ENCODE data around the gene CFAP57.

Gene CFAP57

GRCh38 chr1:43129426-43129825 lies 42.7 kb upstream of the CFAP57 start:
- H3K27ac ChIP-seq (ENCODE audit: low read depth, low read length): no peak overlapping the region
- H3F3A ChIP-seq (ENCODE audit: insufficient read depth): no peaks in the 10 kb centered on the region
- TF ChIP-seq CTCF (IDR thresholded peaks at IDR 0.05; ENCODE audit: insufficient read depth, low read length, poor library complexity, severe bottlenecking) (no peak), EZH2phosphoT487 (conservative IDR thresholded peaks at IDR 0.05; ENCODE audit: low read length) (no peak)
- H2AFZ ChIP-seq (ENCODE audit: low read depth, low read length, severe bottlenecking): no peak overlapping the region
- H4K20me1 ChIP-seq (ENCODE audit: low read depth, low read length): no peaks in the 10 kb centered on the region
- no peaks in the 10 kb centered on the region for H3K9me2 ChIP-seq (replicated peaks; ENCODE audit: insufficient read depth, low read length)
- H3K9ac ChIP-seq (ENCODE audit: low read length): no peak overlapping the region
- no peaks in the 10 kb centered on the region for H3K27me3 ChIP-seq (ENCODE audit: low read length)
- H3K36me3 ChIP-seq (ENCODE audit: low read length): no peaks in the 10 kb centered on the region
- no peak overlapping the region for H3K4me2 ChIP-seq (ENCODE audit: low read depth, low read length, poor library complexity, severe bottlenecking)
- H3K79me2 ChIP-seq (ENCODE audit: insufficient read depth, low read length): no peaks in the 10 kb centered on the region
- H3K4me3 ChIP-seq (ENCODE audit: insufficient read depth, low read length, poor library complexity, severe bottlenecking): no peak overlapping the region
- H3K9me3 ChIP-seq (ENCODE audit: insufficient read depth, low read length): no peaks in the 10 kb centered on the region

- no peaks in the 10 kb centered on the region for H3F3A ChIP-seq (ENCODE audit: insufficient read depth)
- no peak overlapping the region for H3K9ac ChIP-seq (ENCODE audit: low read length)
- H2AFZ ChIP-seq (ENCODE audit: low read depth, low read length, severe bottlenecking): no peak overlapping the region
- H3K4me3 ChIP-seq (ENCODE audit: insufficient read depth, low read length, poor library complexity, severe bottlenecking): no peak overlapping the region
- H3K9me2 ChIP-seq (replicated peaks; ENCODE audit: insufficient read depth, low read length): no peaks in the 10 kb centered on the region
- H3K27me3 ChIP-seq (ENCODE audit: low read length): no peaks in the 10 kb centered on the region
- no peaks in the 10 kb centered on the region for H3K36me3 ChIP-seq (ENCODE audit: low read length)
- no peak overlapping the region for H3K27ac ChIP-seq (ENCODE audit: low read depth, low read length)
- TF ChIP-seq EZH2phosphoT487 (conservative IDR thresholded peaks at IDR 0.05; ENCODE audit: low read length) (no peak), CTCF (IDR thresholded peaks at IDR 0.05; ENCODE audit: insufficient read depth, low read length, poor library complexity, severe bottlenecking) (no peak)
- H3K4me2 ChIP-seq (ENCODE audit: low read depth, low read length, poor library complexity, severe bottlenecking): no peak overlapping the region
- no peaks in the 10 kb centered on the region for H3K79me2 ChIP-seq (ENCODE audit: insufficient read depth, low read length)
- no peaks in the 10 kb centered on the region for H4K20me1 ChIP-seq (ENCODE audit: low read depth, low read length)
- H3K9me3 ChIP-seq (ENCODE audit: insufficient read depth, low read length): no peaks in the 10 kb centered on the region
These were observed 38.1 kb upstream of the CFAP57 start for GRCh38 chr1:43134068-43134467.

GRCh38 chr1:43134640-43135039 lies 37.5 kb upstream of the CFAP57 start:
- no peak overlapping the region for H2AFZ ChIP-seq (ENCODE audit: low read depth, low read length, severe bottlenecking)
- H3K27me3 ChIP-seq (ENCODE audit: low read length): no peaks in the 10 kb centered on the region
- no peaks in the 10 kb centered on the region for H4K20me1 ChIP-seq (ENCODE audit: low read depth, low read length)
- H3K36me3 ChIP-seq (ENCODE audit: low read length): no peaks in the 10 kb centered on the region
- no peak overlapping the region for H3K4me2 ChIP-seq (ENCODE audit: low read depth, low read length, poor library complexity, severe bottlenecking)
- H3K27ac ChIP-seq (ENCODE audit: low read depth, low read length): no peak overlapping the region
- TF ChIP-seq CTCF (IDR thresholded peaks at IDR 0.05; ENCODE audit: insufficient read depth, low read length, poor library complexity, severe bottlenecking) (no peak), EZH2phosphoT487 (conservative IDR thresholded peaks at IDR 0.05; ENCODE audit: low read length) (no peak)
- H3K9me3 ChIP-seq (ENCODE audit: insufficient read depth, low read length): peaks cover under 1% of the 10 kb centered on the region; the same call in 1 of the 2 replicates
- no peaks in the 10 kb centered on the region for H3K79me2 ChIP-seq (ENCODE audit: insufficient read depth, low read length)
- no peaks in the 10 kb centered on the region for H3K9me2 ChIP-seq (replicated peaks; ENCODE audit: insufficient read depth, low read length)
- H3K9ac ChIP-seq (ENCODE audit: low read length): no peak overlapping the region
- H3F3A ChIP-seq (ENCODE audit: insufficient read depth): no peaks in the 10 kb centered on the region
- no peak overlapping the region for H3K4me3 ChIP-seq (ENCODE audit: insufficient read depth, low read length, poor library complexity, severe bottlenecking)
